Mammary epithelial cell (primary cell): ENCODE measurements around the gene LOXL1.

Experiments used
- EZH2 ChIP-seq: IDR thresholded peaks from 2 replicates; pipeline ENCODE4 v1.6.1; 2012; ENCODE audit warnings: low read length, inconsistent platforms, borderline replicate concordance
- TF ChIP-seq, protein P1 (sequence below), 2 donors: IDR thresholded peaks in 1 of 2; conservative IDR thresholded peaks in 1 of 2; 2 replicates each; pipeline ENCODE4 v1.5.1; 2011 to 2012; ENCODE audit warnings: inconsistent platforms in 2 of 2, low read length in 2 of 2, mild to moderate bottlenecking in 2 of 2, control low read depth in 1 of 2, low read depth in 1 of 2; ENCODE audit not compliant: insufficient read depth in 1 of 2; ENCODE audit errors: extremely low read depth in 1 of 2

DNA sequence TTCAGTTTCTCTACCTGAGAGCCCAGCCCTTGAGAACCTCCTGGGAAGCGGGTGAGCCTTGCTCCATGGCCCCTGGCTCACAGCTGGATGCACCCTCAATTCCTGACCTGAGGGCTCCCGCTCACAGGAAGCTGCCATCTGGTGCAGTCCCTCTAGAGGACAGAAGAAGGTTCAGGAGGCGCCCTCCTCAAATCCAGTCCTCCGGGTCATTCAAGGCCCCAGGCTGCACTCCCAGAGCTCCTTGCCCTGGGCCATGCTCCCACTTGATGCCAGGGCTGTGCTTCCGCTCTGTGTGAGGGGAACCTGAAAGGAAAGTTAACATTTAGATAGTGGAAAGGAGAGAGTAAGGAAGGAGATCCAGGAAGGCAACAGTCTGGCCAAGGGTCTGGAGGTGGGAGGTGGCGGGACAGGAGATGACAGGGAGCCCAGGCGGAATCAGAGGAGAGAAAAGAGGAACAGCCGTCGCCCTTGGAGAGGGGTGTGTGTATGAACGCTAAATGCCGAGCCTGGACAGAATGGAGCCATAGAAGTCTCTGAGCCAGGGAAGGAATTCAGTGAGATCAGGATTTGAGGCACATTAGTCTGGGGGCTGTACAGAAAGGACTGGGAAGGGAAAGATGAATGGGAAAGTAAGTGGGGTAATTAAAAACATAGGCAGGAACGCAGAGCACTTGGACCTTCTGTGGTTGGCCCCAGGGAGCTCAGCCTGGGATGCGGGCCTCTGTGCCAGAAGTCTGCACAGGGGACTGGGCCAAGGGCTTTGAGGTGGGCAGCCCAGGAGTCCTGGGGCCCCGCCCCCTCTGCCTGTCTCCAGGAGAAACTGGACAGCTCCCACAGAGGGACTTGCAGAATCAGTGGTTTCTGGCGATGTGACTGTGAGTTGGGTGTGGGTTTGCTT is 26.8 kb upstream of the LOXL1 start:
- TF ChIP-seq, protein P1, sequence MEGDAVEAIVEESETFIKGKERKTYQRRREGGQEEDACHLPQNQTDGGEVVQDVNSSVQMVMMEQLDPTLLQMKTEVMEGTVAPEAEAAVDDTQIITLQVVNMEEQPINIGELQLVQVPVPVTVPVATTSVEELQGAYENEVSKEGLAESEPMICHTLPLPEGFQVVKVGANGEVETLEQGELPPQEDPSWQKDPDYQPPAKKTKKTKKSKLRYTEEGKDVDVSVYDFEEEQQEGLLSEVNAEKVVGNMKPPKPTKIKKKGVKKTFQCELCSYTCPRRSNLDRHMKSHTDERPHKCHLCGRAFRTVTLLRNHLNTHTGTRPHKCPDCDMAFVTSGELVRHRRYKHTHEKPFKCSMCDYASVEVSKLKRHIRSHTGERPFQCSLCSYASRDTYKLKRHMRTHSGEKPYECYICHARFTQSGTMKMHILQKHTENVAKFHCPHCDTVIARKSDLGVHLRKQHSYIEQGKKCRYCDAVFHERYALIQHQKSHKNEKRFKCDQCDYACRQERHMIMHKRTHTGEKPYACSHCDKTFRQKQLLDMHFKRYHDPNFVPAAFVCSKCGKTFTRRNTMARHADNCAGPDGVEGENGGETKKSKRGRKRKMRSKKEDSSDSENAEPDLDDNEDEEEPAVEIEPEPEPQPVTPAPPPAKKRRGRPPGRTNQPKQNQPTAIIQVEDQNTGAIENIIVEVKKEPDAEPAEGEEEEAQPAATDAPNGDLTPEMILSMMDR (conservative IDR thresholded peaks at IDR 0.05 in 1 of 2, IDR thresholded peaks at IDR 0.05 in 1 of 2; ENCODE audit: extremely low read depth in 1 of 2, insufficient read depth in 1 of 2, low read depth in 1 of 2, low read length in 2 of 2): no peak
- TF ChIP-seq EZH2: no peak
